Hindlimb muscle (tissue), 1 donor: ENCODE data around the gene CCDC61. TPM values are rescaled to one million over a fixed set of nuclear protein-coding genes. Genes with fewer than 3 reads are reported as not detected.

Experiments used
- DNase-seq: peaks from one replicate; pipeline ENCODE4 v3.0.0-alpha.2; 2013
- polyA plus RNA-seq: library from polyadenylated mRNA; unstranded; fragments of 120-200 nt; gene quantifications from one replicate; pipeline ENCODE4 v1.2.1, GENCODE V29; 2013; ENCODE audit not compliant: insufficient read length

The CCDC61 gene
- polyA plus RNA-seq, 1 donor = 9.0 TPM

DNA sequence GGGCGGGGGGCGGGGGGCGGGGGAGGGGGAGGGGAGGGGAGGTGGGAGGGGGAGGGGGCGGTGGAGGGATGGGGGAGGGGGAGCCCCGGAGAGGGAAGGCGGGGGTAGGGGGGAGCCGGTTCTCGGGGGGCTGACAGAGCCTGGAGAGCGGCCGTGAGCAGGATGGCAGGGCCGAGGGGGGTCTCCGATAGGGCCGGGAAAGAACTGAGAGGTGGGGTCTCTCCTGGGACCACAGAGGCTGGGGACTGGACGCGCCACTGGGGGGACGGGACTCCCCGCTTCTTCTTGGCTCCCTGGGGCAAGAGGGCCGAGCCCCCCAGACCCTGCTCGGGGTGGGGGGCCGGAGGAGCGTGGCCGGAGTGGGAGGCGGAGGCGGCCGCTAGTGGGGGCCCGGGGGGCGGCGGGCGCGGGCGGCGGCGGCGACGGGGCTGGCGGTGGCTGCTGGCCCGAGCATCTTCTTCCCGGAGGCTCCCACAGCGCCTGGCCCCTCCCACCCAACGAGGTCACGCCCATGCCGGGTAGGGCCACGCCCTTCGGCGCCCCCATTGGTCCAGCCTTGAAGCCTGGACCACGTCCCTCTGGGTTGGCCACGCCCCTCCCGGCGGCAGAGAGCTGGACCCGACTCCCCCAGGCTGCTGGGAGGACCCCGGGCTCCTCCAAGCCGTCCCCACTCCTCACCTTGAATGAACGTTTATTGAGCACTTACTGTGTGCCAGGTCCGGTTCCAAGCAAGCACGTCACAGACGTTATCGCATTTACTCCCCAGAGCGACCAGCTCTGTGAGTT, 21.5 kb upstream of the CCDC61 start, which contains the start of gene NOVA2:
Gene NOVA2 (minus strand): TSS at position 313 of the 786 bp plus-strand sequence. CDS start 514 bp downstream, outside the sequence.
- no peak for DNase-seq

DNA sequence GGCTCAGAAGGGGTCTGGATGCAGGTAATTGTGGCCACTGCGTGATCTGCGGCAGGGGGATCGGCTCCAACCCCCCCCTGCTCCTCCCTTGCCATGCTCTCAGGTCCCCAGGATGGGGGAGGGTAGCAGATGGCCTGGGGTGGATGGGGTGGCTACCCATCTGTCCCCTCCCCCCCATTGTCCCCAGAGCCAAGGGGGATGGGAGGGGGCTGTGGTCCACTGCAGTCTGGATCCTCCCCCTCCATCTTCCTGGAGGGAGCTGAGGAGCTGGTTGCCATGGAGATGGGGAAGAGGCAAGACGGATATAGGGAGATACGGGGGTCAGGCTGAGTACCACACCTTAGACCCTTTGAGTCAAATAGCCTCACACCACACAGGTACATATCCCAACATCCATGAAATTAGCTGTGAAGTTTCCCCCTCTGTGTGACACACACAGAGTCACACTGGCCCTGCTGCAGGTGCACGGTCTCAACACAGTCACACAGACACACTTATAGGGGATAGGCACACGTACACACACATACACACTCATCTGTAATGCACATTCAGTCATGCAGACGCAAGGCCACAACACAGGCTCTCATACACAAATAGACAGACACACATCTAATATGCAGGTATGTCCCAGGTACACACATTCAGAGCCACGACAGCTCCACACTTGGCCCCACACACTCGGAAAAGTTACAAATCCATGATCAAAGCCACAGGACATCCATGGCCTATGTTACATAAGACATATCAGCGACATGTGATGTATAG, 19.8 kb upstream of the CCDC61 start:
- no peak for DNase-seq

DNA sequence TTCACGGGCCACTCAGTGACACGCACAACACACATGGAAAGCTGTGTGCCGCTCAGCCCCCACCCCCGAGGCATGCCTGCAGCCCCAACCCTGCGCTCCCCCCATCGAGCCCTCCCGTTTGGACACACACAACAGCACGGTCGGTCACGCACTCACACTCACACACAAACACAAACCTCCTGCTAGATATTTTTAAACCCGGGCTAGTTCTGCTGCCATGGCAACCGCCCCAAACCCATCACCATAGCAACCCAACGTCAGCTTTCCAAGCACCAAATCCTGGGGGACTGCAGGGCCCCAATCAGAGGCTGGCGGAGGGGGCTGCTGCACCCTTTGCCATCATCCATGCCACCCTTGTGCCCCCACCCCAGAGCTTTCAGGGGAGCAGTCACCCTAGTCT, 19.1 kb upstream of the CCDC61 start:
- DNase-seq = no peak

DNA sequence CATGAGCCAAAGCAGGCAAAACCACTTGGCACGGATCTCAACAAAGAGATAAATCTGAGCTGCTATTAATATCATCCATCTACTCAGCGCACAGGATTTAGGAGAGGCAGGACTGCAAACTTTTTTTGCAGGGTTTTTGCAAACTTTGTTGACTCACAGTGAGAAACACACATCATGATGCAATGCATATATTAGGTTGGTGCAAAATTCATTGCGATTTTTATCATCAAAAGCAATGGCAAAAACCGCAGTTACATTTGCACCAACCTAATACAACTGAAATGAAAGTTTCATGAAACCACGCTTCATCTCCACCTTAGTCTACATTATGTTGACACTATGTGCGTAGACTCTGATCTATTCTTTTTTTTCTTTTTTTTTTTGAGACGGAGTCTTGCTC, 17.1 kb upstream of the CCDC61 start:
- no peak for DNase-seq

DNA sequence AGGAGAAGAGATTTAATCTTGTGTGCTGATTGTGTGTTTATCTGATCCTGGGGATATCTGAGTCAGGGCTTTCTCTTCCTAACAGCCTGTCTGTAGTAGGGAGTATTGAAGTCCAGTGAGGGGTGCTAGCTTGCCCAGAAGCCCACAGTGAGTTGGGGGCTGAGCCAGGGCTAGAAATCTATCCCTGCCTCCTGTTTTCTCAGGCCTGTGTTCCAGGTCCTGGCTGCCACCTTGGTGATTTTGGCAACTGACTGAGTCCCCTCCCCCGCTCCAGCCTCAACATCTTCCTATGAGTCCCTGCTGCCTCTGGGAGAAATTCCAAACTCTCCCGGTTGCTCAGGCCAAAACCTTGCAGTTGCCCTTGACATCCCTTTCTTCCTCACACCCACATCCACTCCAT, 13.9 kb upstream of the CCDC61 start:
- DNase-seq = no peak

DNA sequence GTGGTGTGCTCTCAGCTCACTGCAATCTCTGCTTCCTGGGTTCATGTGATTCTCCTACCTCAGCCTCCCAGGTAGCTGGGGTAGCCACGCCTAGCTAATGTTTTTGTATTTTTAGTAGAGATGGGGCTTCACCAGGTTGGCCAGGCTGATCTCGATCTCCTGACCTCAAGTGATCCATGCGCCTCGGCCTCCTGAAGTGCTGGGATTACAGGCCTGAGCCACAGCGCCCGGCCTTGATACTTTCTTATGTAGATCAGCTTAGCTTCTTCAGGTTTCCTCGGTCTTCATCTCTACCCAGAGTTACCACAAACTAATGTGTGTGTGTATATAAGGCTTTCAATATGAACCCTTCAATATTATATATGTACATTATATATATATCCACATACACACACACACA, 9.9 kb upstream of the CCDC61 start:
- DNase-seq = no peak

DNA sequence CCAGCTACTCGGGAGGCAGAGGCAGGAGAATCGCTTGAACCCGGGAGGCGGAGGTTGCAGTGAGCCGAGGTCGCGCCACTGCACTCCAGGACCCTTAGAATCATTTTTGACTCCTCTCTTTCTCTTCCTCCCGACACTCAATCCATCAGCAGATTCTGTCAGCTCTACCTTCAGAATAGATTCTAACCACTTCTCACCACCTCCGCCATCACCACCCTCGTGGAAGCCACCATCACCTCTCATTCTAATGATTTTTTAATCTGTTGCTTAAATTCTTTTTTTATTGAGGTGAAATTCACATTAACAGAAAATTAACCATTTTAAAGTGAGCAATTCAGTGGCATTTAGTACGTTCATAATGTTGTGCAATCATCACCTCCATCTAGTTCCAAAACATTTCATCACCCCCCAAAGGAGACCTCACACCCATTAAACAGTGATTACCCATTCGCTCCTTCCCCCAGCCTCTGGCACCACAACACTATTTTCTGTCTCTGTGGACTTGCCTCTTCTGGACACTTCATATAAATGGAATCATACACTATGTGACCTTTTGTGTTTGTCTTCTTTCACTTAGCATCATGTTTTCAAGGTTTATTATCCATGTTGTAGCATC, 5.0 kb upstream of the CCDC61 start:
- no peak for DNase-seq

DNA sequence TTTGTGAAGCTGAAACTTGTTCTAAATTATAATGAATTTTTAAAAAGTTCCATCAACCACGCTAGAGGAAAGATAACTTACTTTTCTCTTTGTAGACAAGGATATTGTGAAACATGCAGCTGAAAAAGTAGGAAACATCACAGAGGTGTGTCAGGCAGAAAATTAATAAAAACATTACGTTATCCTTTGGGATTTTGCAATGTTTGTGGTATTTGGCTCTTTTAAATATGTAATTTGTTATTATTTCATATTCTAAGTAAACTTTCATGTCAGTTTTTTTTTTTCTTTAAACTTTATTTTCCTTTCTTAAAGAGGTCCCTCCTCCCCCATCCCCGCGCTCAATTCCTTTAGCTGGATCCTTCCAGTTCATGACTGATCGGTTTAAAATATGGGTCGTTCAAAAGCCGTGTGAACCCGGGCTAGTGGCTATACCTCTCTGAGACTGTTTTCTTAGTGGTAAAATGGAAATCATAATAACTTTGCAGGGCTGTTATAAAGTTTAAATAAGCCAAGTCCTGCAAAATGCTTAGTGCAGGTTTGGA, 740 bp upstream of the CCDC61 start:
- DNase-seq = no peak

DNA sequence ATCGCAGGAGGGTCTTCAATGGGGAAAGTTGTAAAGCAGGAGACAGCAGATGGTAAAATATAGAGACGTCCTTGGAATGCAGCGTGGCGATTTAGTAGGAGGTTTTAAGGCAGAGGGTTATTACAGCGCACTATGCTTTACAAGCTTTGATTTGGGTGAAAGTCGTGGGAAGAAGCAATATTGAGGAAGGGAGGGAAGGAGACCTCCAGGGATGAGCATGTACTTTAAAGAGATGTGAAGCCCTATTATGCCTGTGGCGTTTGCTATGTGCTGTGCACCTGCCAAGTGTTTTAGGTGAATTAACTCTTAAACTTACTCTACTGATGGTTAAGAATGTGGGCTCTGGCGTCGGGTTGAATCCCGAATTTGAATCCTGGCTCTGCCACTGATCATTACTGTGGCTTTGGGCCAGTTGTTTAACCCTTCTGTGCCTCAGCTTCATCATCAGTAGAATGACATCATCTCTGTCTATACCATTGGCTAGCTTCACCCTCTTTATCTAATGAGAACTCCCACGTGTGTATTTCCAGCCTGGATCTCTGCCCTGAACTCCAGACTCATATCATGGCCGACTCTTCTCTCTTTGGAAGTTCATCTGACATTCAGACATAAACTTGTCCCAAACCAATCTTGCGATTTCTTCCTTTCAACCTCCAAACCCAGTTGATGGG, 583 bp downstream of the CCDC61 start:
- no peak for DNase-seq

DNA sequence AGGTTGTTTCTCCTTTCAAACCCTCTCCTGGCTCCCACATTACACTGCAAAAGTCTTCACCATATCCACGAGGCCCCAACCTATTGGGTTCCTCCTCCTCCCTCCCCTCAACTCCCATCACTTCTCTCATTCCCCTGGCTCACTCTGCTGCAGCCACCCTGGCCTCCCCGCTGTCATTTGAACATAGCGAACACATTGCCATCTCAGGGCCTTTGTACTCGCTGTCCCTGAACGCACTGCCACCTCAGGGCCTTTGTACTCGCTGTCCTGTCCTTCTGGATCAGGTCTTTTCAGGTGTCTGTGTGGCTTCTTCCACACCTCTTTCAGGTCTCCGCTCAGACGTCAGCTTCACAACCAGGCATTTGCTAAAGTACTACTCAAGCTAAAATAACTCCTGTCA, 1.7 kb downstream of the CCDC61 start:
- DNase-seq = no peak

DNA sequence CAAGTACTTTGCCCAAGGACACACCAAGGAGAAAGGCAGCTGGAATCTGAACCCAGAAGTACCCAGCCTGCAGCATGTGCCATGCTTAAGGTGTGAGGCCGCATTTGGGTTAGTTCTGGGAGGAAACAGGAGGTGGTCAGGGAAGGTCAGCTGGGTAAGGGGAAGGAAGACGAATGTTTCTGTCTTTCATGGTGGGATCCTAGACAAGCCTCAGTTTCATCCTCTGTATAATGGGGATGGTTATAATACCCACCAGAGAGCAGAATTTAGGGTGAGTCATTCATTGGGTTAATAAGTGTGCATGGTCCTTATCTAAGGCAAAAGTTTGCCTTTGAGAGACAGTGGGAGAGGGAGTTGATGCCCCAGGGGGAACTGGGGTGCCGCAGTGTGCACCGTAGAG, 3.6 kb downstream of the CCDC61 start:
- no peak for DNase-seq

DNA sequence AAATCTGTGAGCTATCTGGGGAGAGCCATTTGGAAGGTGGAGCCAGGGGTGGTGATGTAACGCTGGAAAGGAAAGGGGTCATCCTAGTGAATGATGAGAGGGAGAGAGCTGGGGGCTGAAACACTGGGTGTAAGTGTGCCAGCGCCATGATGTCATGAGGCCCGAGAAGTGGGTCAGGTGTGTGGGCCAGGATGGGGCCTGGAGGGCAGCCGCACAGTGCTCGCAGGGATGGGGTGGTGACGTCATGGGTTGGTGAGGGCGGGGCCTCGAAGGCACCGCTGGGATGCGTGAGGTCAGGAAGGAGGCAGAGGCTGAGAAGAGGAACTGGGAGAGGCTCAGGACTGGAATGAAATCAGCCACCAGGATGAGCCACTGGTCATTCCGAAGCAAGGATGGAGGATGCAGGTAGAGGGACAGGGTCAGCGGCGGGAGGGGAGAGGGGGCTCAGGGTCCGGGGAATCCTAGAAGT, 4.4 kb downstream of the CCDC61 start:
- DNase-seq = no peak

DNA sequence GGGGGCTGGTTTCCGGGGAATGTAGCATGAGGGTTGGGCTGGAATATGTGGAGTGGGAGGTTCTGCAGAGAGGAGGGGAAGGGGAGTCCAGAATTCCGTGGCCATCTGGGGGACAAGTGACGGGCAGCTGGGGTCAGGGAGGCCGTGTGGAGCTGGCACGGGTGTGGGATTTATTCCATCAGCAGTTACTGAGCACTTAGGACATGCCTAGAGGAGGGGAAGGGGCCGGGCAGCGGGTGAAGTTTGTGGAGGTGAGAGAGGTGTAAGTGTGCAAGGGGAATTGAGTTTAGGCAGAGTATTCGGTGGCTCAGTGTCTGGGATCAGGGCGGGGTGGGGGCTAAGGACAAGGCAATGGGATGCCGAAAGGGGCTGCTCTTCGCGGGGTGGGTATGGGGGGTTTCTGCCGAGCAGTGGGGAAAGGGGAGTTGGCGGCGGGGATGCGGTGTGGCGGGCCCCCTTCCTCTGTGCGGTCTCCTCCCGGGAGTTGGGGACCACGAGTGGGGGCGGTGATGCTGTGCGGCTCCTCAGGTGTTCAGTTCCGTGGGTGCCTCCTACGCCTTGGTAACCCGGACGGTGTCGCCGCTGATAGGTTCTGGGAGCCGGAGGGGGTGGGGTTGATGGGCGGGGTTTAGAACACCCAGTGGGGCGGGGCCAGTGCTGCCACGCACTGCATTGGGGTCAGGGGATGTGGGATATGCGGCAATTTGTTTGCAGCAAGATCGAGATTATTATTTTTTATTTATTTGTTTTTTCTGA, 5.4 kb downstream of the CCDC61 start:
- no peak for DNase-seq

DNA sequence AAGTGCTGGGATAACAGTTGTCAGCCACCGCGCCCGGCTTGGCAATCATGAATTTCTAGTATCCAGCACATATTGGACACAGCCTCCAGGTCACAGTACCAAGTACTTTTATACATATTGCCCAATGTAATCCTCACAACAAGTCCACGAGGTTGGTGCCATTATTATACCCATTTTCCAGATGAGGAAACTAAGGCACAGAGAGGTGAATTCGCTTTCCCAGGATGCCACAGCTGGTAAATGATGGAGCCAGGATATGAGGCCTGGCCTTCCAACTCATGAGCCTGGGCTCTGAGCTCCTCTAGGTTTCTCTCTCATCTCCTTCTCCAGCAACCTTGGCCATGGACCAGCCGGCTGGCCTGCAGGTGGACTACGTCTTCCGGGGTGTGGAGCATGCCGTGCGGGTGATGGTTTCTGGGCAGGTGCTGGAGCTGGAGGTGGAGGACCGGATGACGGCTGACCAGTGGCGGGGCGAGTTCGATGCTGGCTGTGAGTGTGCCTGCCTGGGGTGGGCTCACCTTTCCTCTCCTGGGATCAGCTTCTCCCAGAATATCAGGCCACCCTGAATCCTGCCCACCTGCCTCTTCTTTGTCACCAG, 7.5 kb downstream of the CCDC61 start:
- no peak for DNase-seq

DNA sequence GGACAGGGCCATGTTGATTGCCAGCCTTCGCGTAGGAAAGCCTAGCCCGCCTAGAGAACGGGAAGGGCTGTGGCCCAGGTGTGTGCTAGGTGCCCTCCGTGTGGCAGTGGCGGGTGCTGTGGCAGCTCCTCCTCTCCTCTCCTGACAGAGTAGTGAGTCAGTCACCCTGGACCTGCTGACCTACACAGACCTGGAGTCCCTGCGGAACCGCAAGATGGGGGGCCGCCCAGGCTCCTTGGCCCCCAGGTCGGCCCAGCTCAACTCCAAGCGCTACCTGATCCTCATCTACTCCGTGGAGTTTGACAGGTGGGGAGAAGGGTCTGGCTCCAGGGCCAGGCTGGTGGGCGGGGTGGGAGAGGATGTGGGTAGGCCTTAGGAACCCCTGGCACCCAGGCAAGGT, 11.1 kb downstream of the CCDC61 start:
- no peak for DNase-seq

DNA sequence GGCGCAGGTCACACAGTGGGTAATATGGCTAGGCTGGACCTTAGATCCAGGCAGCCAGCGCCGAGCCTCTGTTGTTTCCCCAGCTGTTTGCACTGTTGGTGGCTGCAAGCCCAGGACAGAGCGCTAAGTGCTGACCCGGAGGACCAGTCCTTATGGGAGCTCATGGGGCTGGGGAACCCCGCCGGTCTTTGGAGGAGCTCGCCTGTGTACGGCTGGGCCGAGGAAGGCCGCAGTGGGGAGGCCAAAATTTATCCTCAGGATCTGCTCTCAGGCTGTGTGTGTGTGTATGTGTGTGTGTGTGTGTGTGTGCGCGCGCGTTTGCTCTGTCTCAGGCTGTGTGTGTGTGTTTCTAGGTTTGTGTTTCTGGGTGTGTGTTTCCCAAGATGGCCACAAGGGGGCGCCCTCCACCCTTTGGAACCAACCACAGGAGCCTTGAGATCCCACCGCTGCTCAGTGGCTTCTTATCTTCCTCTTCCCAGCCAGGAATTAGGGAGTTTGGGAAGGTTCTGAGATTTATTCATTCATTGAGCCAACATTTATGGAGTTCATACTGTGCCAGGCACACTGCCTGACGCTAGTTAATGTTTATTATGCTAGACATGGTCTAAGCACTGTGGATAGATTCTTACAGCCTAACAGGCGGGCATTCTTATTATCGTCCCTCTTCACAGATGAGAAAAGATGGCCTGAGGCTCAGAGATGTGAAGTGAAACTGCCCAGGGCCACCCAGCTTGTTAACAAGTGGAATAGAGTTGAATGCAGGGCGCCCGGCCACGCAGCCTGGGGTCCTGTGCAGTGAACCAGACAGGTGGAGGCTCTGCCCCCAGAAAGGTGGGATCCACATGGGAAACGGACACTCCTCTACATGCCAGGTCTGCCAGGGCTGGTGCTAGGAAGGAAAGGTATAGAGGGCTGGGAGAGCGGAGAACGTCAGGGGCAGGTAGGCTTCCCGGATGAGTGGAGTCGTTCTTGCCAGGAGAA, 14.6 kb downstream of the CCDC61 start:
- DNase-seq = no peak

DNA sequence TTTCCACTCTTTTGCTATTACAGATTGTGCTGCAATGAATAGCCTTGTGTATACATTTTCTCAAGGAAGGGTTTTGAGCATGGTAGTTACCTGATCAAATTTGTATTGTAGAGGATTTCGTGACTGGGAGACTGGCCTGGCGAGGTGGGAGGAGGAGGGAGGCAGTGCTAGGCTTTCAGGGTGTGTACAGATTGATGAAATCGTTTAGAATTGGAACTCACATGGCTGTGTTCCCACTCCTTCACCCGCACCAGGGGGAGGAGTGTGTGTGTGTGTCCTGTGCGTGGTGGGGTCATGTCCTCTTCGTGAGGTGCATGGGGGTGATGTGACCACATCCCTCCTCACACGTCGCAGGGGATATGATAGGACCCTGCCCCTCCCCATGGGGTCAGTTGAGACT, 19.3 kb downstream of the CCDC61 start:
- no peak for DNase-seq

DNA sequence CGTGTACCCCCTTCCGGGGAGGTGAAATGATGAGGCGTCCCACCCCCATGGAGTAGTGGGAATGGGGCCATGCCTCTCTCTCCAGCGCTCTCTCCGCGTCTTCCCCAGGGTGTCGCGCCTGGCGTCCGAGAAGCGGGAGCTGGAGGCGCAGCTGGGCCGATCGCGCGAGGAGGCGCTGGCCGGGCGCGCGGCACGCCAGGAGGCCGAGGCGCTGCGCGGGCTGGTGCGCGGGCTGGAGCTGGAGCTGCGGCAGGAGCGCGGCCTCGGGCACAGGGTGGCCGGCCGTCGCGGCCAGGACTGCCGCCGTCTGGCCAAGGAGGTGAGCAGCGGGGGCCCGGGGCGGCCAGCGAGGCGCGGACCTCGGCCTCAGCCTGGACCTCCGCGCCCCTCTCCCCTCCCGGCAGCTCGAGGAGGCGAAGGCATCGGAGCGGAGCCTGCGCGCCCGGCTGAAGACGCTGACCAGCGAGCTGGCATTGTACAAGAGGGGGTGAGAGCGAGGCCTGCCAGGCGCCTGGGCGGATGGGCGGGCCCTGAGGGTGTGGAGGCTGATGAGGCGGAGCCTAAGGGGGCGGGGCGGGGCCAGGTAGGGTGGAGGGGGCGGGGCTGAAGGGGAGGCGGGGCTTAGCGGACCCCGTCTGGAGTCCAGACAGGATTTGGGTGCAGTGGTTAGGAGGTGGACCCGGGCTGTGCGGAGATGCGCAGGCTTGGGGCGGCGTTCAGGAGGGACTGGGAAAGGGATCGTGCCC, 19.8 kb downstream of the CCDC61 start:
- no peak for DNase-seq

DNA sequence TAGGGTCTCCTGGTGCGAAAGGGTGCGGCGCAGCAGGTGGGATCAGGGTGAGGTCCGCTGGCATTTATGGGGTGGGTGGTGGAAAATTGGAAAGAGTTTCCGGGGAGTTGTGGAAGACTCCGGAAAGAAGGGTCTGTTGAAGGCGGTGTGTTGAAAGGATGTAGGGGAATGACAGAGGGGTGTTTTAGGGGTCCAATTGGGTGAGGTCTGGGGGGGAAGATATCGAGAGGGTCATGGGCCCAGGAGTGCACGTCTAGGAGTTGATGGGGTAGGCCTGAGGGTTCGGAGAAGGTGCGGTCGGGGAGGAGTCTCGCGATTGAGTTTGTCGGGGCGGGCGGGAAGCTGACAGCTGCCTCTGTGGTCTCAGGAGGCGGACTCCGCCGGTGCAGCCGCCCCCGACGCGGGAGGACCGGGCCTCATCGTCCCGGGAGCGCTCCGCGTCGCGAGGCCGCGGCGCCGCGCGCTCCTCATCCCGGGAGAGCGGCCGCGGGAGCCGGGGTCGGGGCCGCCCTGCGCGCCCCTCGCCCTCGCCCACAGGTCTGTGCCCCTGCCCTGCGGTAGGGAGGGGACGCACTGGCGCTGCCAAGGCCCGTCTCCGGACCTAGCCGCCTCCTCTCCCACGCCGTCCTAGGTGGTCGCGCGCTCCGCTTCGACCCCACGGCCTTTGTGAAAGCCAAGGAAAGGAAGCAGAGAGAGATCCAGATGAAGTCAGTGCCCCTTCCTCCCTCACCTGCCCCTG, 20.6 kb downstream of the CCDC61 start:
- DNase-seq = no peak
